ENCODE data around the gene SFRP2. TPM values are rescaled to one million over a fixed set of nuclear protein-coding genes. Genes with fewer than 3 reads are reported as not detected.

Gene SFRP2
- total and polyA plus RNA-seq, 2 donors from 2014 or later = 4.1 TPM; not detected in 1

GRCh38 chr4:153777421-153777820 is 11.5 kb downstream of the SFRP2 start:
- no peak overlapping the region for H3K4me3 ChIP-seq (ENCODE audit: low read length in 3 of 3)
- no peaks in the 10 kb centered on the region for H3K36me3 ChIP-seq (ENCODE audit: control insufficient read depth in 2 of 3, insufficient read depth in 3 of 3, low read length in 3 of 3)
- H3K4me1 ChIP-seq (ENCODE audit: control insufficient read depth in 2 of 3, insufficient read depth in 2 of 3, low read depth in 1 of 3, low read length in 3 of 3) = no peaks in the 10 kb centered on the region
- H3K27me3 ChIP-seq (ENCODE audit: control insufficient read depth, insufficient read depth, low read length) = no peaks in the 10 kb centered on the region
- H3K27ac ChIP-seq (ENCODE audit: low read depth in 2 of 2, low read length in 2 of 2) = no peak overlapping the region
- no peak overlapping the region for H3K9ac ChIP-seq (ENCODE audit: low read length in 3 of 3)
- intact Hi-C loops (cut with DNase I) = no loop called here
- no peak for FAIRE-seq
- DNase-seq = no peak
- peaks cover 0 to 5% (median 3%) of the 10 kb centered on the region in 3 donors for H3K9me3 ChIP-seq (ENCODE audit: control insufficient read depth in 2 of 3, insufficient read depth in 1 of 3, low read length in 3 of 3)
- no peak for TF ChIP-seq CTCF (IDR thresholded peaks at IDR 0.05; ENCODE audit: borderline replicate concordance, extremely low read depth, insufficient read depth)

DNA sequence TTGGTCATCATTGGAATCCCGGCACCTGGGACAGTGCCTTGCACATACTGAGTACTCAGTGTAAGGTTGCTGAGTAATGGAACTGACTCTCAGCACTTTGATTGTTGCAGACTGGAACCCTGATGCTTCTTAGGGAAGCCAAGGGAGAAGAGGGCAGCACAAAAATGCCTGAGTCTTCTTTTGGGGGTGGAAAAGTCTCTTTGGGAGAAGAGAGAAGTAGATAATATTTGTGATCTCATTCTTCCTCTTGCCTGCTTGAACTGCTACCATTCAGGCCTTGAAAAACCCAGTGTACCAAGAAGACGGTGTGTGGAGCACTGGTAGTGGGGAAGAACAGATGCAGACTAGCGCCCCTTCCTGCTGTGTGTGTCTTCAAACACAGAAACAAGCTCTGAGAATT is 12.3 kb downstream of the SFRP2 start:
- H3K4me1 ChIP-seq (ENCODE audit: control insufficient read depth in 2 of 3, insufficient read depth in 2 of 3, low read depth in 1 of 3, low read length in 3 of 3) = no peaks in the 10 kb centered on the region
- no peak overlapping the region for H3K27ac ChIP-seq (ENCODE audit: low read depth in 2 of 2, low read length in 2 of 2)
- H3K4me3 ChIP-seq (ENCODE audit: low read length in 3 of 3) = no peak overlapping the region
- no peaks in the 10 kb centered on the region for H3K36me3 ChIP-seq (ENCODE audit: control insufficient read depth in 2 of 3, insufficient read depth in 3 of 3, low read length in 3 of 3)
- H3K9ac ChIP-seq (ENCODE audit: low read length in 3 of 3) = no peak overlapping the region
- no peaks in the 10 kb centered on the region for H3K27me3 ChIP-seq (ENCODE audit: control insufficient read depth, insufficient read depth, low read length)
- intact Hi-C loops (cut with DNase I) = no loop called here
- TF ChIP-seq CTCF (IDR thresholded peaks at IDR 0.05; ENCODE audit: borderline replicate concordance, extremely low read depth, insufficient read depth) = no peak
- FAIRE-seq = no peak
- H3K9me3 ChIP-seq (ENCODE audit: control insufficient read depth in 2 of 3, insufficient read depth in 1 of 3, low read length in 3 of 3) = peaks cover 0 to 5% (median 3%) of the 10 kb centered on the region in 3 donors
- DNase-seq = no peak

DNA sequence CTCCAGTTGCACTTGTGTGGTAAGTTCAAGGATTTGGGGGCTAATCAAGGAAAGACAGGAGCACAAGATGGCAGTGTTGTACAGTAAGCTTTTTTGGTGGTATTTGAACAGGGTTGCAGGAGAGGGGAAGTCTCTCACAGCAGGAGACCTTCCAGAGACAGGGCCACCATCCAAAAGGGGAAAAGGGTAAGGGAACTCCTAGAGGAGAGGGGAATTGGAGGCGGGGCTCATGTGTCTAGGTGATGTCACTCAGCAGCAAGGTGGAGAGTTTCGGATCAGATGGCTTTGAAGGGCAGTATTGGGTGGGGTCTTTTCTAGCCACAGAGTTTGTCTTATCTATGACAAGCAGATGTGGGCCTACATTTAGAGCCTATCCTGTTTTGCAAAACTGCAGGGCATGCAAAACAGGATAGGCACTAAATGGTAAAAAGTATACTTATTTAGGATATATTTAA is 15.6 kb downstream of the SFRP2 start:
- Histone ChIP-seq H3K9ac (ENCODE audit: low read length in 3 of 3) (no peak overlapping the region), H3K27ac (ENCODE audit: low read depth in 2 of 2, low read length in 2 of 2) (no peak overlapping the region), H3K27me3 (ENCODE audit: control insufficient read depth, insufficient read depth, low read length) (no peaks in the 10 kb centered on the region), H3K4me1 (ENCODE audit: control insufficient read depth in 2 of 3, insufficient read depth in 2 of 3, low read depth in 1 of 3, low read length in 3 of 3) (no peaks in the 10 kb centered on the region), H3K36me3 (ENCODE audit: control insufficient read depth in 2 of 3, insufficient read depth in 3 of 3, low read length in 3 of 3) (no peaks in the 10 kb centered on the region), H3K4me3 (ENCODE audit: low read length in 3 of 3) (no peak overlapping the region), H3K9me3 (ENCODE audit: control insufficient read depth in 2 of 3, insufficient read depth in 1 of 3, low read length in 3 of 3) (peaks cover 0 to 3% (median 2%) of the 10 kb centered on the region in 3 donors)
- DNase-seq = no peak
- FAIRE-seq = no peak
- no peak for TF ChIP-seq CTCF (IDR thresholded peaks at IDR 0.05; ENCODE audit: borderline replicate concordance, extremely low read depth, insufficient read depth)
- intact Hi-C loops (cut with DNase I) = no loop called here

DNA sequence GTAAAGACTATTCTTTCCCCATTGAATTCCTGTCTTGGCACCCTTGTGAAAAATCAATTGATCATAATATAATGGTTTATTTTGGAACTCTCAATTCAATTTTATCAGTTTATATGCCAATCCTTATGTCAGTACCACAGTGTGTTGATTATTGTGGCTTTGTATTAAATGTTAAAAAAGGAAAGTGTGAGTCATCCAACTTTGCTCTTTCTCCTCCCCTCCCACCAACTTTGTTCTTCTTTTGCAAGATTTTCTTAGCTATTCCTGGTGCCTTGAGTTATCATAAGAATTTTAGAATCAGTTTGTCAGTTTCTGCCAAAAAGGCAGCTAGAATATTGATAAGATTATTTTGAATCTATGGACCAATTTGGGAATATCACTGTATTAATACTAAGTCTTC is 17.8 kb downstream of the SFRP2 start:
- Histone ChIP-seq H3K9ac (ENCODE audit: low read length in 3 of 3) (no peak overlapping the region), H3K9me3 (ENCODE audit: control insufficient read depth in 2 of 3, insufficient read depth in 1 of 3, low read length in 3 of 3) (no peaks in the 10 kb centered on the region), H3K4me3 (ENCODE audit: low read length in 3 of 3) (no peak overlapping the region), H3K27me3 (ENCODE audit: control insufficient read depth, insufficient read depth, low read length) (no peaks in the 10 kb centered on the region), H3K36me3 (ENCODE audit: control insufficient read depth in 2 of 3, insufficient read depth in 3 of 3, low read length in 3 of 3) (no peaks in the 10 kb centered on the region), H3K4me1 (ENCODE audit: control insufficient read depth in 2 of 3, insufficient read depth in 2 of 3, low read depth in 1 of 3, low read length in 3 of 3) (no peaks in the 10 kb centered on the region), H3K27ac (ENCODE audit: low read depth in 2 of 2, low read length in 2 of 2) (no peak overlapping the region)
- TF ChIP-seq CTCF (IDR thresholded peaks at IDR 0.05; ENCODE audit: borderline replicate concordance, extremely low read depth, insufficient read depth) = no peak
- intact Hi-C loops (cut with DNase I) = no loop called here
- no peak for DNase-seq
- no peak for FAIRE-seq

Data from kidney (tissue), 14 donors.